Hematopoietic multipotent progenitor cell treated with erythropoietin and hydrocortisone succinate and interleukin-3 and kit ligand, for 4 days (in vitro differentiated cells): Measurements from ENCODE around the gene SNRPN.
A peak's percentile ranks its signal among the peaks of the same experiment; 100 is the strongest.
"Not testable (repeated sequence)": the region's sequence is repeated elsewhere in the genome, so short reads cannot be mapped to it uniquely, and the experiment has no call there.

Source experiments
- DNase-seq: peaks from one replicate; pipeline ENCODE4 v3.0.0-alpha.2; 2015

Gene SNRPN

DNA sequence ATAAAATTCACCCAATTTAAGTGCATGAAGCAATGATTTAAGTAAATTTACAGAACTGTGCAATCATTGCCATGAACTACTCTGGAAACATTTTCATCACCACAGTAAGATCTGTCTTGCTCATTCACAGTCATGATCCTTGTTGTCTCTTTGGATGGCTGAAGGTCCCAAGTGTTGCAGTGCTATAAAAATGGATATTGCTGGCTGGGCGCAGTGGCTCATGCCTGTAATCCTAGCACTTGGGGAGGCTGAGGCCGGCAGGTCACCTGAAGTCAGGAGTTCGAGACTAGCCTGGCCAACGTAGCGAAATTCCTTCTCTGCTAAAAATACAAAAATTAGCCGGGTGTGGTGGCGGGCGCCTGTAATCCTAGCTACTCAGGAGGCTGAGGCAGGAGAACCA lies 17.0 kb downstream of the SNRPN start:
- no peak for DNase-seq

DNA sequence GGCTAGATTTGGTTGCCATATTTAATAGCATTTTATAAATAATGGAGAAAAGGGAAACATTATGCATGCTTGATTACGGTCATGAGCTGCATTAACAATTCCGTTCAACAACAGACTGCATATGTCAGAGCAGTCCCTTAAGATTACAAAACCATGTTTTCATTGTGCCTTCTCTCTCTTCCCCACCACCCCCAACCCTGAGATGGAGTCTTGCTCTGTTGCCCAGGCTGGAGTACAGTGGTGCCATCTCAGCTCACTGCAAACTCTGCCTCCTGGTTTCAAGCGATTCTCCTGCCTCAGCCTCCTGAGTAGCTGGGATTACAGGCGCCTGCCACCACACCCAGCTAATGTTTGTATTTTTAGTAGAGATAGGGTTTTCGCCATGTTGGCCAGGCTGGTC lies 17.9 kb downstream of the SNRPN start:
- DNase-seq = not testable (repeated sequence)

DNA sequence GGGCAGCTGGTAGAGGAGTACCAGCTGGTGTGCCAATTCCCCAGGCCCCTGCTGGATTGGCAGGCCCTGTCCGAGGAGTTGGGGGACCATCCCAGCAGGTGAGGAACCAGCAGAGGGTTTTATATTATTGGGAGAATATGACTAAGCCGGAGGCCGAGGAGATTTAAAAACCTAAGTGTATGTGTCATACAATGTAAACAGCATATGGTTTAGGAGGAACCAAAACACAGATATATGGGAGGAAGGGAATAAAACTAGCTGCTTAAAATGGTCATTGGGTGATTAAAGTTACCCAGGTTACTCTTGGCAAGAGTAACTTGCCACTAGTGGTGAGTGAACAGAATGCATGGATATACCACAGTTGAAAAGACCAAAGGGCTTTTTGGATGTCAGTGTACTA lies 22.1 kb downstream of the SNRPN start:
- DNase-seq = no peak

DNA sequence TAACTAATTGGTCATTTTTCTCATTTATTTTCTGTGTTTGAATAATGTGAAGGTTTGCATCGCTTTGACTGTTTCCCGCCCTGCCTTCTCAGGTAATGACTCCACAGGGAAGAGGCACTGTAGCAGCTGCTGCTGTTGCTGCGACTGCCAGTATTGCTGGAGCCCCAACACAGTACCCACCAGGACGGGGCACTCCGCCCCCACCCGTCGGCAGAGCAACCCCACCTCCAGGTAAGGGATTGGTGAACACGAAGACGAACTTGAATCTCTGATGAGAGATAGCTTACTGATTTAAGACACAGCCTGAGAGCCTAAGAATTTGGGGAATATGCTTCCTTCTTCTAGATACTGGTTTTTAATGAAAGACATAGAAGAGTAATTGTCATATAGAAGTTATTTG lies 22.9 kb downstream of the SNRPN start:
- no peak for DNase-seq

- no peak for DNase-seq
Observed at GRCh38 chr15:24985224-24985623, 30.4 kb downstream of the SNRPN start.

GRCh38 chr15:24986653-24987052 lies 31.9 kb downstream of the SNRPN start:
- no peak for DNase-seq

GRCh38 chr15:25019434-25019833 lies 64.6 kb downstream of the SNRPN start:
- no peak for DNase-seq

DNA sequence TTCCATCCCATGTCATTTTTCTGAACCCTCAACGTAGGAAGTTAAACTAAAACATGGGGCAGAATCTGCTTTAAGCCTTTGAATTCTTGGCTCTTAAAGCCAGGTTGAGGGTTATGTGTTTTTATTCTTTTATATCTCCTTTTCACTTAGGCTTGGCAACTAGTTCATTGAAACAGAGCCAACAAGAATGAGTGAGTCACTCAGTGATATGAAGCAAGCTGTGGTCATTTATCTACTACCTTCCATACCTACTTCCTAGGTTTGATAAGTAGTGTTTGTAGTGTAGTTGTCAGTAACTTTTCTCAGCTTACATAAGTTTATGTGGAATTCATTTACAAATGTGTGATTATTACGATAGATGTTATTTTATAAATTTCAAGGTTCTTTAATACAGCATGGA lies 67.4 kb downstream of the SNRPN start:
- DNase-seq = peak; percentile 61
